GM12874 (cell line): ENCODE measurements around the gene NOVA2.

Source experiments
- TF ChIP-seq, protein P1 (sequence below): IDR thresholded peaks from 2 replicates; pipeline ENCODE4 v1.5.1; 2011; ENCODE audit warnings: low read depth, mild to moderate bottlenecking, control low read depth, low read length, moderate library complexity; ENCODE audit not compliant: insufficient read depth

Gene NOVA2

DNA sequence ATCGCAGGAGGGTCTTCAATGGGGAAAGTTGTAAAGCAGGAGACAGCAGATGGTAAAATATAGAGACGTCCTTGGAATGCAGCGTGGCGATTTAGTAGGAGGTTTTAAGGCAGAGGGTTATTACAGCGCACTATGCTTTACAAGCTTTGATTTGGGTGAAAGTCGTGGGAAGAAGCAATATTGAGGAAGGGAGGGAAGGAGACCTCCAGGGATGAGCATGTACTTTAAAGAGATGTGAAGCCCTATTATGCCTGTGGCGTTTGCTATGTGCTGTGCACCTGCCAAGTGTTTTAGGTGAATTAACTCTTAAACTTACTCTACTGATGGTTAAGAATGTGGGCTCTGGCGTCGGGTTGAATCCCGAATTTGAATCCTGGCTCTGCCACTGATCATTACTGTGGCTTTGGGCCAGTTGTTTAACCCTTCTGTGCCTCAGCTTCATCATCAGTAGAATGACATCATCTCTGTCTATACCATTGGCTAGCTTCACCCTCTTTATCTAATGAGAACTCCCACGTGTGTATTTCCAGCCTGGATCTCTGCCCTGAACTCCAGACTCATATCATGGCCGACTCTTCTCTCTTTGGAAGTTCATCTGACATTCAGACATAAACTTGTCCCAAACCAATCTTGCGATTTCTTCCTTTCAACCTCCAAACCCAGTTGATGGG is 22.2 kb upstream of the NOVA2 start:
- TF ChIP-seq, protein P1, sequence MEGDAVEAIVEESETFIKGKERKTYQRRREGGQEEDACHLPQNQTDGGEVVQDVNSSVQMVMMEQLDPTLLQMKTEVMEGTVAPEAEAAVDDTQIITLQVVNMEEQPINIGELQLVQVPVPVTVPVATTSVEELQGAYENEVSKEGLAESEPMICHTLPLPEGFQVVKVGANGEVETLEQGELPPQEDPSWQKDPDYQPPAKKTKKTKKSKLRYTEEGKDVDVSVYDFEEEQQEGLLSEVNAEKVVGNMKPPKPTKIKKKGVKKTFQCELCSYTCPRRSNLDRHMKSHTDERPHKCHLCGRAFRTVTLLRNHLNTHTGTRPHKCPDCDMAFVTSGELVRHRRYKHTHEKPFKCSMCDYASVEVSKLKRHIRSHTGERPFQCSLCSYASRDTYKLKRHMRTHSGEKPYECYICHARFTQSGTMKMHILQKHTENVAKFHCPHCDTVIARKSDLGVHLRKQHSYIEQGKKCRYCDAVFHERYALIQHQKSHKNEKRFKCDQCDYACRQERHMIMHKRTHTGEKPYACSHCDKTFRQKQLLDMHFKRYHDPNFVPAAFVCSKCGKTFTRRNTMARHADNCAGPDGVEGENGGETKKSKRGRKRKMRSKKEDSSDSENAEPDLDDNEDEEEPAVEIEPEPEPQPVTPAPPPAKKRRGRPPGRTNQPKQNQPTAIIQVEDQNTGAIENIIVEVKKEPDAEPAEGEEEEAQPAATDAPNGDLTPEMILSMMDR = no peak

DNA sequence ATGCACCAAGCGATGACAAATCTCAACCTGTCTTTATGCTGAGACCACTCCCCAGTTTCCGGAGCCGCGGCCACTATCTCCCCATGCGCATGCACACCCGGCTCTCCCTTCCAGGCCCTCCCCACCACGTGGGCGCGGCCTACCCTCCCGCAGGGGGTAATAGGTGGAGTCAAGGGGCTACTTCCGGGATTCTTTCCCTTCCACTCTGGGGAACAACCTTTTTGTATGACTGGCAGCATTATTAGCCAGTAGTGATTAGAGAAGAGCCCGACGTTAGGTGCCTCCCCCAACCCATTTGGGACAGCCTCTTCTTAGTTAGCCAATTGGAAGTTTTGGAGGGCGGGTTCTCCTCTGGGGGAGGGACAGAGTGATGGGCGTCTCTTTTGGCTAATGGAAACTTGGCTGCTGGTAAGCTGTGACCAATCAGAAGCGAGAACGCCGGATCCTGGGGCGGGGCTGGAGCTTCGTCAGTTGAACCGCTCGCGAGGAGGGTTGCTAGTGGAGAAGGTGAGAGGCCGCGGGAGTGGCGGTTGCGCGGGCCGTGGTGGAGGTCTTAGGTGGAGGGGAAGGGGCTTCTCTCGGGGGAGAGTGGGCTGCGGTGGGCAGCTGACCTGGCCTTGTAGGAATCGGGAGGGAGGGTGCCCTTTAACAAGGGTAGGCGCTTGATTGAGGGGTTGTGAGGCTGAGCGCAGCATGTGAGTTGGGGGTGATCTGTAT is 21.5 kb upstream of the NOVA2 start, which contains the start of gene CCDC61:
Gene CCDC61 (plus strand): TSS at position 470 of the 717 bp plus-strand sequence. CDS start 7,552 bp downstream, outside the sequence.
- TF ChIP-seq, protein P1 = no peak

DNA sequence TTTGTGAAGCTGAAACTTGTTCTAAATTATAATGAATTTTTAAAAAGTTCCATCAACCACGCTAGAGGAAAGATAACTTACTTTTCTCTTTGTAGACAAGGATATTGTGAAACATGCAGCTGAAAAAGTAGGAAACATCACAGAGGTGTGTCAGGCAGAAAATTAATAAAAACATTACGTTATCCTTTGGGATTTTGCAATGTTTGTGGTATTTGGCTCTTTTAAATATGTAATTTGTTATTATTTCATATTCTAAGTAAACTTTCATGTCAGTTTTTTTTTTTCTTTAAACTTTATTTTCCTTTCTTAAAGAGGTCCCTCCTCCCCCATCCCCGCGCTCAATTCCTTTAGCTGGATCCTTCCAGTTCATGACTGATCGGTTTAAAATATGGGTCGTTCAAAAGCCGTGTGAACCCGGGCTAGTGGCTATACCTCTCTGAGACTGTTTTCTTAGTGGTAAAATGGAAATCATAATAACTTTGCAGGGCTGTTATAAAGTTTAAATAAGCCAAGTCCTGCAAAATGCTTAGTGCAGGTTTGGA is 20.9 kb upstream of the NOVA2 start:
- TF ChIP-seq, protein P1 = no peak

DNA sequence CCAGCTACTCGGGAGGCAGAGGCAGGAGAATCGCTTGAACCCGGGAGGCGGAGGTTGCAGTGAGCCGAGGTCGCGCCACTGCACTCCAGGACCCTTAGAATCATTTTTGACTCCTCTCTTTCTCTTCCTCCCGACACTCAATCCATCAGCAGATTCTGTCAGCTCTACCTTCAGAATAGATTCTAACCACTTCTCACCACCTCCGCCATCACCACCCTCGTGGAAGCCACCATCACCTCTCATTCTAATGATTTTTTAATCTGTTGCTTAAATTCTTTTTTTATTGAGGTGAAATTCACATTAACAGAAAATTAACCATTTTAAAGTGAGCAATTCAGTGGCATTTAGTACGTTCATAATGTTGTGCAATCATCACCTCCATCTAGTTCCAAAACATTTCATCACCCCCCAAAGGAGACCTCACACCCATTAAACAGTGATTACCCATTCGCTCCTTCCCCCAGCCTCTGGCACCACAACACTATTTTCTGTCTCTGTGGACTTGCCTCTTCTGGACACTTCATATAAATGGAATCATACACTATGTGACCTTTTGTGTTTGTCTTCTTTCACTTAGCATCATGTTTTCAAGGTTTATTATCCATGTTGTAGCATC is 16.6 kb upstream of the NOVA2 start:
- TF ChIP-seq, protein P1 = no peak

DNA sequence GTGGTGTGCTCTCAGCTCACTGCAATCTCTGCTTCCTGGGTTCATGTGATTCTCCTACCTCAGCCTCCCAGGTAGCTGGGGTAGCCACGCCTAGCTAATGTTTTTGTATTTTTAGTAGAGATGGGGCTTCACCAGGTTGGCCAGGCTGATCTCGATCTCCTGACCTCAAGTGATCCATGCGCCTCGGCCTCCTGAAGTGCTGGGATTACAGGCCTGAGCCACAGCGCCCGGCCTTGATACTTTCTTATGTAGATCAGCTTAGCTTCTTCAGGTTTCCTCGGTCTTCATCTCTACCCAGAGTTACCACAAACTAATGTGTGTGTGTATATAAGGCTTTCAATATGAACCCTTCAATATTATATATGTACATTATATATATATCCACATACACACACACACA is 11.7 kb upstream of the NOVA2 start:
- TF ChIP-seq, protein P1 = no peak

DNA sequence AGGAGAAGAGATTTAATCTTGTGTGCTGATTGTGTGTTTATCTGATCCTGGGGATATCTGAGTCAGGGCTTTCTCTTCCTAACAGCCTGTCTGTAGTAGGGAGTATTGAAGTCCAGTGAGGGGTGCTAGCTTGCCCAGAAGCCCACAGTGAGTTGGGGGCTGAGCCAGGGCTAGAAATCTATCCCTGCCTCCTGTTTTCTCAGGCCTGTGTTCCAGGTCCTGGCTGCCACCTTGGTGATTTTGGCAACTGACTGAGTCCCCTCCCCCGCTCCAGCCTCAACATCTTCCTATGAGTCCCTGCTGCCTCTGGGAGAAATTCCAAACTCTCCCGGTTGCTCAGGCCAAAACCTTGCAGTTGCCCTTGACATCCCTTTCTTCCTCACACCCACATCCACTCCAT is 7.7 kb upstream of the NOVA2 start:
- TF ChIP-seq, protein P1 = no peak

DNA sequence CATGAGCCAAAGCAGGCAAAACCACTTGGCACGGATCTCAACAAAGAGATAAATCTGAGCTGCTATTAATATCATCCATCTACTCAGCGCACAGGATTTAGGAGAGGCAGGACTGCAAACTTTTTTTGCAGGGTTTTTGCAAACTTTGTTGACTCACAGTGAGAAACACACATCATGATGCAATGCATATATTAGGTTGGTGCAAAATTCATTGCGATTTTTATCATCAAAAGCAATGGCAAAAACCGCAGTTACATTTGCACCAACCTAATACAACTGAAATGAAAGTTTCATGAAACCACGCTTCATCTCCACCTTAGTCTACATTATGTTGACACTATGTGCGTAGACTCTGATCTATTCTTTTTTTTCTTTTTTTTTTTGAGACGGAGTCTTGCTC is 4.5 kb upstream of the NOVA2 start:
- TF ChIP-seq, protein P1 = no peak
